Measurements from ENCODE around the gene OR52B6. TPM values are rescaled to one million over a fixed set of nuclear protein-coding genes. Genes with fewer than 3 reads are reported as not detected.
"Not testable (repeated sequence)": the region's sequence is repeated elsewhere in the genome, so short reads cannot be mapped to it uniquely, and the experiment has no call there.

Gene OR52B6
- 0.23 TPM for polyA plus RNA-seq (ENCODE audit: insufficient read length)
- long read RNA-seq, donor 1: 0 reads
- long read RNA-seq, donor 2: 0 reads
- long read RNA-seq, donor 3: 0 reads
- long read RNA-seq, donor 4: 0 reads
- long read RNA-seq, donor 5: 0 reads
- long read RNA-seq, donor 6: 0 reads
- long read RNA-seq, donor 7: 0 reads
- long read RNA-seq, donor 8: 0 reads

- no peak for DNase-seq
Observed at GRCh38 chr11:5580577-5580976, at the start of gene OR52B6. TSS of gene OR52B6 (plus strand) at chr11:5580877. CDS start at chr11:5580877, 0 bp downstream.

- no peak for DNase-seq
Observed at GRCh38 chr11:5531053-5531831, 49.4 kb upstream of the OR52B6 start.

GRCh38 chr11:5534046-5534445, 46.6 kb upstream of the OR52B6 start:
- no peak for DNase-seq

GRCh38 chr11:5536482-5536881, 44.2 kb upstream of the OR52B6 start:
- no peak for DNase-seq

- DNase-seq: no peak
Observed at GRCh38 chr11:5541427-5541826, 39.2 kb upstream of the OR52B6 start.

GRCh38 chr11:5546457-5546856, 34.2 kb upstream of the OR52B6 start:
- no peak for DNase-seq

GRCh38 chr11:5547982-5548381, 32.7 kb upstream of the OR52B6 start:
- no peak for DNase-seq

GRCh38 chr11:5548440-5548839, 32.2 kb upstream of the OR52B6 start, which contains the start of gene OR52H1:
TSS of gene OR52H1 (minus strand) at chr11:5548540. CDS start at chr11:5545505, 3,035 bp downstream.
- DNase-seq: no peak

GRCh38 chr11:5550440-5551095, 30.1 kb upstream of the OR52B6 start:
- no peak for DNase-seq

GRCh38 chr11:5553343-5553742, 27.3 kb upstream of the OR52B6 start:
- DNase-seq: no peak

GRCh38 chr11:5556596-5557188, 24.0 kb upstream of the OR52B6 start:
- no peak for DNase-seq

GRCh38 chr11:5557751-5558150, 22.9 kb upstream of the OR52B6 start:
- DNase-seq: no peak

GRCh38 chr11:5564259-5565019, 16.2 kb upstream of the OR52B6 start:
- no peak for DNase-seq

GRCh38 chr11:5574654-5575053, 6.0 kb upstream of the OR52B6 start:
- DNase-seq: no peak

- DNase-seq: no peak
Observed at GRCh38 chr11:5575152-5575551, 5.5 kb upstream of the OR52B6 start.

- DNase-seq: no peak
Observed at GRCh38 chr11:5577101-5577500, 3.6 kb upstream of the OR52B6 start.

GRCh38 chr11:5581014-5581413, 337 bp downstream of the OR52B6 start:
- no peak for DNase-seq

GRCh38 chr11:5584458-5584857, 3.8 kb downstream of the OR52B6 start:
- not testable (repeated sequence) for DNase-seq

GRCh38 chr11:5589906-5590305, 9.2 kb downstream of the OR52B6 start:
- DNase-seq: not testable (repeated sequence)

GRCh38 chr11:5591613-5592012, 10.9 kb downstream of the OR52B6 start:
- DNase-seq: no peak

GRCh38 chr11:5592615-5593014, 11.9 kb downstream of the OR52B6 start:
- no peak for DNase-seq

- no peak for DNase-seq
Observed at GRCh38 chr11:5593146-5593545, 12.5 kb downstream of the OR52B6 start.
